Keratinocyte (primary cell): ENCODE results near the gene CTNNA2. TPM values are rescaled to one million over a fixed set of nuclear protein-coding genes. Genes with fewer than 3 reads are reported as not detected.

Experiments used
- DNase-seq: peaks from one replicate; pipeline ENCODE4 v3.0.0-alpha.2; 2011; ENCODE audit warnings: low read depth, missing footprints, low spot score
- FAIRE-seq: peaks from 2 replicates; lab custom pipeline; 2011; peaks lifted over from hg19 to GRCh38; lab: Jason Lieb, UNC
- H2AFZ ChIP-seq: 2 replicates; pipeline ENCODE4 v1.6.0; 2012; ENCODE audit warnings: low read length, control low read depth, inconsistent platforms; ENCODE audit not compliant: control insufficient read depth
- H3K27ac ChIP-seq: 2 replicates; pipeline ENCODE4 v1.5.1; 2011; ENCODE audit warnings: low read length; ENCODE audit not compliant: control insufficient read depth, insufficient read depth
- H3K27me3 ChIP-seq: 3 replicates; pipeline ENCODE4 v1.6.0; 2011; ENCODE audit warnings: low read length; ENCODE audit not compliant: control insufficient read depth, insufficient read depth; ENCODE audit errors: extremely low read depth
- H3K36me3 ChIP-seq, 2 experiments: 2 replicates in 1 of 2; 3 replicates in 1 of 2; pipeline ENCODE4 v1.5.1; 2011; ENCODE audit warnings: low read length in 2 of 2, mild to moderate bottlenecking in 1 of 2; ENCODE audit not compliant: control insufficient read depth in 2 of 2, insufficient read depth in 2 of 2; ENCODE audit errors: extremely low read depth in 1 of 2
- H3K4me1 ChIP-seq: 3 replicates; pipeline ENCODE4 v1.5.1; 2011; ENCODE audit warnings: low read length; ENCODE audit not compliant: control insufficient read depth, insufficient read depth; ENCODE audit errors: extremely low read depth
- H3K4me2 ChIP-seq: 3 replicates; pipeline ENCODE4 v1.6.0; 2011; ENCODE audit warnings: low read depth, low read length; ENCODE audit not compliant: control insufficient read depth, insufficient read depth; ENCODE audit errors: extremely low read depth
- H3K4me3 ChIP-seq, 3 experiments: fragments of 200-600 bp in 1 of 3; sonication (generic) in 1 of 3; 2 replicates in 2 of 3; 3 replicates in 1 of 3; pipeline ENCODE4 v1.5.1; 2011 to 2016; ENCODE audit warnings: low read length in 3 of 3, mild to moderate bottlenecking in 3 of 3, control low read depth in 2 of 3, inconsistent platforms in 1 of 3, low read depth in 1 of 3, mixed read lengths in 1 of 3, mixed run types in 1 of 3, moderate library complexity in 1 of 3; ENCODE audit not compliant: control insufficient read depth in 2 of 3, insufficient read depth in 2 of 3; ENCODE audit errors: extremely low read depth in 1 of 3
- H3K79me2 ChIP-seq: 2 replicates; pipeline ENCODE4 v1.6.0; 2012; ENCODE audit warnings: low read length; ENCODE audit not compliant: control insufficient read depth, insufficient read depth
- H3K9ac ChIP-seq: 3 replicates; pipeline ENCODE4 v1.6.0; 2011; ENCODE audit warnings: low read length; ENCODE audit not compliant: control insufficient read depth, insufficient read depth; ENCODE audit errors: extremely low read depth
- H3K9me1 ChIP-seq: 3 replicates; pipeline ENCODE4 v1.6.0; 2011; ENCODE audit warnings: low read length; ENCODE audit not compliant: control insufficient read depth, insufficient read depth; ENCODE audit errors: extremely low read depth
- H3K9me3 ChIP-seq: 2 replicates; pipeline ENCODE4 v1.5.1; 2012; ENCODE audit warnings: low read depth, low read length; ENCODE audit not compliant: control insufficient read depth
- H4K20me1 ChIP-seq: 3 replicates; pipeline ENCODE4 v1.6.0; 2011; ENCODE audit warnings: low read length; ENCODE audit not compliant: control insufficient read depth, insufficient read depth; ENCODE audit errors: extremely low read depth
- CTCF ChIP-seq, 3 experiments: IDR thresholded peaks in 1 of 3; conservative IDR thresholded peaks in 1 of 3; optimal IDR thresholded peaks in 1 of 3; 2 replicates in 2 of 3; 3 replicates in 1 of 3; pipeline versions ENCODE3 to v1.5.1; 2011; ENCODE audit warnings: low read length in 3 of 3, mild to moderate bottlenecking in 3 of 3, moderate library complexity in 2 of 3, control low read depth in 1 of 3, inconsistent platforms in 1 of 3; ENCODE audit not compliant: insufficient read depth in 2 of 3; ENCODE audit errors: extremely low read depth in 1 of 3
- EZH2 ChIP-seq: IDR thresholded peaks from one replicate; pipeline ENCODE4 v1.6.1; 2012; ENCODE audit warnings: inconsistent platforms, mild to moderate bottlenecking, low read length, moderate library complexity
- dilution Hi-C: fragments of 300-500 bp; cut with MboI; formaldehyde crosslinking; loops from one replicate; pipeline ENCODE4 v1.7.0; 2020; ENCODE audit warnings: low sequenced_read_pairs; ENCODE audit not compliant: extremely low pct_ligation_motif_present
- polyA plus RNA-seq, 5 experiments: library from polyadenylated mRNA; depleted of rRNA in 3 of 5; stranded (reverse) in 3 of 5; stranded (forward) in 1 of 5; unstranded in 1 of 5; fragments of >200 nt; gene quantifications; 1 replicate in 1 of 5; 2 replicates in 3 of 5; 3 replicates in 1 of 5; pipeline versions ENCODE4 v1.2.1 to v1.2.3, GENCODE V29; 2011 to 2012; ENCODE audit warnings: missing spikeins in 2 of 5, low read depth in 1 of 5, low replicate concordance in 1 of 5

CTNNA2 gene
- polyA plus RNA-seq, 1 donor (not counting 4 experiments of a cell fraction or from before 2014, with no cell fraction given), result not detected

- Histone ChIP-seq H3K9ac (no peak overlapping the region), H4K20me1 (no peaks in the 10 kb centered on the region), H3K4me3 (no peak overlapping the region), H3K27ac (no peak overlapping the region), H3K27me3 (no peaks in the 10 kb centered on the region), H3K36me3 (no peaks in the 10 kb centered on the region), H3K4me1 (no peaks in the 10 kb centered on the region), H3K79me2 (no peaks in the 10 kb centered on the region), H3K9me3 (no peaks in the 10 kb centered on the region), H2AFZ (no peak overlapping the region), H3K9me1 (no peaks in the 10 kb centered on the region), H3K4me2 (no peak overlapping the region)
- DNase-seq, result no peak
- FAIRE-seq, result no peak
- dilution Hi-C loops, result no loop called here
- TF ChIP-seq CTCF (optimal IDR thresholded peaks at IDR 0.05 in 1 of 3, IDR thresholded peaks at IDR 0.05 in 1 of 3, conservative IDR thresholded peaks at IDR 0.05 in 1 of 3; ENCODE audit: extremely low read depth in 1 of 3, insufficient read depth in 2 of 3, low read length in 3 of 3) (no peak), EZH2 (no peak)
Measured at GRCh38 chr2:80248146-80248545, 735.3 kb downstream of the CTNNA2 start.

GRCh38 chr2:80252294-80252986 lies 739.6 kb downstream of the CTNNA2 start:
- H3K4me2 ChIP-seq, result no peak overlapping the region
- H3K4me1 ChIP-seq, result no peaks in the 10 kb centered on the region
- H3K4me3 ChIP-seq, result no peak overlapping the region
- no peaks in the 10 kb centered on the region for H3K36me3 ChIP-seq
- TF ChIP-seq EZH2 (no peak), CTCF (optimal IDR thresholded peaks at IDR 0.05 in 1 of 3, IDR thresholded peaks at IDR 0.05 in 1 of 3, conservative IDR thresholded peaks at IDR 0.05 in 1 of 3; ENCODE audit: extremely low read depth in 1 of 3, insufficient read depth in 2 of 3, low read length in 3 of 3) (no peak)
- dilution Hi-C loops, result no loop called here
- no peaks in the 10 kb centered on the region for H3K27me3 ChIP-seq
- H3K9me1 ChIP-seq, result no peaks in the 10 kb centered on the region
- H4K20me1 ChIP-seq, result no peaks in the 10 kb centered on the region
- FAIRE-seq (no peak), DNase-seq (no peak)
- H3K9ac ChIP-seq, result no peak overlapping the region
- H3K79me2 ChIP-seq, result no peaks in the 10 kb centered on the region
- H3K27ac ChIP-seq, result no peak overlapping the region
- H3K9me3 ChIP-seq, result no peaks in the 10 kb centered on the region
- no peak overlapping the region for H2AFZ ChIP-seq
